GM19035 (cell line): ENCODE results near the gene ATL3.
"Not testable (repeated sequence)": the region's sequence is repeated elsewhere in the genome, so short reads cannot be mapped to it uniquely, and the experiment has no call there.

ENCODE experiments used
- ATAC-seq: cut with Tn5 transposase; IDR thresholded peaks from one replicate; pipeline ENCODE4 v1.9.1; 2021; ENCODE audit not compliant: unreplicated experiment

ATL3 gene

DNA sequence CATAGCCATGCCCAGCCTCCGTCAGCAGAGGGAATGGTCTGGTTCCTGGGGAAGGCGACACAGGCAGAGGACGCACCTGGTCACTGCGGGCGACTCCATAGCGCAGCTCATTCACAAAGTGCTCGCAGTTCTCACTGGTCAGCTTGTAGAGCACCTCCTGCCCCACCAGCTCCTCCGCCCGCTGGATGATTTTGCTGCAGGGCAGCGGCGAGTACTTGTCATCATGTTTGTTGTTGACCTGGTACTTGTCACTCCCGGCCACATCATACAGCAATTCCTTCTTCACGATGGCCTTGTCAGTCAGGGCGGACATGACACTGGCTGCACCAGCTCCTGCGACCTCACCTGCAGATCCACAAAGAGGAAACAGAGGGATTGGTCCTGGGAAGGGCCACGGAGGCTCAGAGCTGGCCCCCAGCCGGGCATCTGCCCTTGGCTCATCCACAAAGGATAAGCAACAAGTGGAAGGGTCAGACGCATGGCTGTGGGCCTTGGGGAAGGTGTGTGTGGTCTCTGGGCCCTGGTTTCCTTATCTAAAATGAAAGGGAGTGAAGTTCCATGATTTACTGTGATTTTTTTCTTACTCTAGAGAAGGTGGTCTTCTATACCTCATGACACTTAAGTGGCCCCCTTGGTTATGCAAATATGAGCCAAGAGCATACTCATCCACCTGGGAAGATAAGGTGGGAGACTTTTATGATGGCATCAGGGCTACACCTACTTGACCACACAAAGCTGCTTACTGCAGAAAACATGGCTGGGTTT lies 81.0 kb downstream of the ATL3 start:
- ATAC-seq: no peak

DNA sequence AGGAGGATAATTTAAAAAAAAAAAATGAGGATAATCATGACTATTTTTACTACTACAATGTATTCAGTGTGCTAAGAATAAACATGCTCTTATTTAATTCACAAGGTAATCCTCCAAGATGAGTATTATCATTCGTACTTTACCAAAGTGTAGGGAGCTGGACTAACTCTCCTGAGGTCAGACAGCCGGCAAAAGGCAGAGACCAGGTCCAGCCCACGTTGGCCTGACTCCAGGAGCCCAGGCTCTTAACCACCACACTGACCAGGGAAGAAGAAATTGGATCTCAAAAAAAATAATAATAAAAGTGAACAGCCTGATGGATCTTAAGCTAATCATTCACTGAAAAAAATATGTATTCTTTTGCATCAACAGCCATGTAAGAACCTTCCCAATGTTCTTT lies 82.2 kb downstream of the ATL3 start:
- no peak for ATAC-seq

DNA sequence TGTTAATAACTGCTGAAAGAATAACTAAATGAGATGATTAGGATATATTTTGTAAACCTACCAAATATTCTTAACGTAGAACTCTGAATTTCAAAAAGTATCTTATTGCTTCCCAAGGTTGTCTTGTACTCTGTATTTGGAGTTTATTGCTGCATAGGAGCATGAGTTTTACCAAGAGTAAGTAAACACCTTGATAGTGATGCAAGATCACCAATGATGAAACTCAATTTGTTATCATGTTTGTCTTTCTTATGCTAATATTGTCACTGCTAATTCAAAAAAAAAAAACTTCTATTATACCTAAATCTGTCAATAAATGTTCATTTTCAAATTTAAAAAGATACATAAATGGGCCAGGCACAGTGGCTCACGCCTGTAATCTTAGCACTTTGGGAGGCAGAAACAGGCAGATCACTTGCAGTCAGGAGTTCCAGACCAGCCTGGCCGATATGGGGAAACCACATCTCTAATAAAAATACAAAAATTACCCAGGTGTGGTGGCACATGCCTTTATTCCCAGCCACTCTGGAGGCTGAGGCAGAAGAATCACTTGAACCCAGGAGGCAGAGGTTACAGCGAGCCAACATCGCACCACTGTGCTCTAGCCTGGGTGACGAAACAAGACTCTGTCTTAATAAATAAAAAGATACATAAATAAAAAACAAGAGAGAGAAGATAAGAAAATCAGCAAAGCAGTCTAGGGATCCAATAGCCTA lies 84.6 kb downstream of the ATL3 start:
- no peak for ATAC-seq

DNA sequence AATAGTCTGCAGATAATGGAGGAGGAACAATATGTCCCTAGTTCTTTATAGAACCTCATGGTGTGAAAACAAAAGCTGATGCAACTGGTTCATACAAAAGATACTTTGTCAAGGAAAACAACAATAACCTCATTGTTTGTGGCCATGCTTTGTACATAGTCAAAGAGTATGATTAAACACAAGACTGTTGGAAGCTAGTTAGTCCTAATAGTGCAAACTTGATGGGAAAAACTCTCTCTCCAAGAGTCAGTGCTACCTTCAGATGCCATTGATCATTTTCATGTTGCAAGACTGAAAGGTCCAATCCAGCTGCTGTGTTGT lies 87.9 kb downstream of the ATL3 start:
- ATAC-seq: no peak

DNA sequence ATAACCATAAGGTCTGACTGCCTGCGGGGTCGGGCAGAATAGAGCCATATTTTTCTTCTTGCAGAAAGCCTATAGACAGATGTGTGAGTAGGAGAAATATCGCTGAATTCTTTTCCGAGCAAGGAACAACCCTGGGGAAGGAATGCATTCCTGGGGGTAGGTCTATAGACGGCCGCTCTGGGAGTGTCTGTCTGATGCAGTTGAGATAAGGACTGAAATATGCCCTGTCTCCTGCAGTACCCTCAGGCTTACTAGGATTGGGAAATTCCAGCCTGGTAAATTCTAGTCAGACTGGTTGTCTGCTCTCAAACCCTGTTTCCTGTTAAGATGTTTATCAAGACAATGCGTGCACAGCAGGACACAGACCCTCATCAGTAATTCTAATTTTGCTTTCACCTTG lies 90.0 kb downstream of the ATL3 start:
- ATAC-seq: not testable (repeated sequence)

DNA sequence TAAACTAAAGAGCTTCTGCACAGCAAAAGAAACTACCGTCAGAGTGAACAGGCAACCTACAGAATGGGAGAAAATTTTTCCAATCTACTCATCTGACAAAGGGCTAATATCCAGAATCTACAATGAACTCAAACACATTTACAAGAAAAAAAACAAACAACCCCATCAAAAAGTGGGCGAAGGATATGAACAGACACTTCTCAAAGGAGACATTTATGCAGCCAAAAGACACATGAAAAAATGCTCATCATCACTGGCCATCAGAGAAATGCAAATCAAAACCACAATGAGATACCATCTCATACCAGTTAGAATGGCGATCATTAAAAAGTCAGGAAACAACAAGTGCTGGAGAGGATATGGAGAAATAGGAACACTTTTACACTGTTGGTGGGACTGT lies 92.3 kb downstream of the ATL3 start:
- not testable (repeated sequence) for ATAC-seq

DNA sequence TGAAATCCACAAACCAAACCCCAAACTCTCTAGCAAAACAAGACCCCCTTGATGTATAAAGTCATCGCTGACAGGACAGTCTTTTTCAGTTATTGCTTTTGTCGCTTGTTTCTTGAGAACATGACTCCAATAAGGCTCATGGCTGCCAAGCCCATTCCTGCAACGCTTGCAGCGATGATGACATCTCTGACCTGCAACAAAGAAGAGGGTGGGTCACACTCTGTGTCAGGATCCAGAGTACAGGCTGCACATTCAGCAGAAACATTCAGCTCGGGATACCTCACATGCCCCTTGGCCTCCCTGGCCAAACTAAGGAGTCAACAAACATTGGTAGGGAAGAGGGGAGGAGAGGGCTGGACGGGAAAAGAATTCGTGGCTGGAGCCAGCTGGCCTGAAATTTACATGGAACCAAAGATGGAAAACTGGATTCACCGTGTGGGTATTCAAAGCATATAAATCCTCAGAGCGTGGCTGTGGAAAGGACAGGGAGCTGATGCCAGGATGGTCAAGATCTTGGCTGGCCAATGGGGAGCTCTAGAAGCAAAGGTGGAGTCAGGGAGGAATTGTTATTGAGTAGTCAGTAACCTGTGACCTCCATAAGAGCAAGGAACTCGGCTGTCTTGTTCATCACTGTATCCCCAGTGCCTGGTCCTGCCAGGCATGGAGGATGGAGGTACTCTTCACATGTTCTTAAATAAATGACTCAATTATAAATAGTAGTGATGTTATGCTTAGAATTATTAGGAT lies 96.1 kb downstream of the ATL3 start:
- ATAC-seq: no peak
